Measurements from ENCODE around the gene DLG2. TPM values are rescaled to one million over a fixed set of nuclear protein-coding genes. Genes with fewer than 3 reads are reported as not detected.

DLG2 gene
- total RNA-seq, 4 donors from 2014 or later, result 37.9 to 71.5 (median 44.9) TPM

DNA sequence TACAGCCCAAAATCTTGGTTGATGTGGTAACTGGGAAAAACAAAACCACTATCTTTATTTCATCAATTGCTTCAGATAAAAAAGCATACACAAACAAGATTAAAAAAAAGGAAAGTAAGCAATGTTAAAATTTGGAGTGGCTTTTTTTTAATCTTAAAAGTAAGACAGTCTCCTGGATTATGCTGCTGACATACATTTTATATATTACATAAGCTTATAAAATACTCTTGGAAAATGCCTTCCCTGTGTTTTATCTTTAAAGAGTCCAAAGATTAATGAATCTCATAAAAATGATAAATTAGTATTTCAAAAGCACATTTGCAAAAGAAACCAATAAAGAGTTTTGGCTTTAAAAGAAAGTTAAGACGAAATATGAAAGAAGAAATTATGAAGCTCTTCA lies 132.7 kb downstream of the DLG2 start:
- whole genome bisulfite sequencing, result 0% methylated on average over 1 of the region's 1 CpG

DNA sequence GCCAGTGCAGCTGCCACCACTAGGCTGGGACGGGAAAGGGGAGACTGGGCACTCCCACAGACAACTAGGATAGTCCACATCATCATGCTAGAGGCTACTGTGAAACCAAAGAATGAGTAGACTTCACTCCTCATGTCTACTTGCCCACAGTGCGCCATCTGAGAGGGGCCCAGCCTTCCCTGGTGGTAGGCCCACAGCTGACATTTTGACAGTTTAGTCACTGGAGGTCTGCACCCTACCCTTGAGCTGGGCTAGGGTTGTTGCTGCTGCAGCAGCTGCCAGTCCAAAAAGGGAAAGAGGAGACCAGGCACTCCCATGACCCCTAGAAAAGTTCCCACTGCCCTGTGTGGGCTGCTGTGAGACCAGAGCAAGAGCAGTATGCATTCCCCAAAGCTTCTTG lies 141.2 kb downstream of the DLG2 start:
- H3K4me3 ChIP-seq, result no peak overlapping the region
- peak in 1 of 2 donors; percentile 60 for DNase-seq (ENCODE audit: low spot score in 2 of 2)
- 100% methylated on average over 2 of the region's 2 CpGs for WGBS
- no peaks in the 10 kb centered on the region for H3K27me3 ChIP-seq
- peaks cover 23% of the 10 kb centered on the region for H3K9me3 ChIP-seq
- H3K27ac ChIP-seq, result no peak overlapping the region
- no peaks in the 10 kb centered on the region for H3K36me3 ChIP-seq
- no peaks in the 10 kb centered on the region for H3K4me1 ChIP-seq
- no peak for TF ChIP-seq POLR2AphosphoS5 (IDR thresholded peaks at IDR 0.05)
- TF ChIP-seq, protein P1, sequence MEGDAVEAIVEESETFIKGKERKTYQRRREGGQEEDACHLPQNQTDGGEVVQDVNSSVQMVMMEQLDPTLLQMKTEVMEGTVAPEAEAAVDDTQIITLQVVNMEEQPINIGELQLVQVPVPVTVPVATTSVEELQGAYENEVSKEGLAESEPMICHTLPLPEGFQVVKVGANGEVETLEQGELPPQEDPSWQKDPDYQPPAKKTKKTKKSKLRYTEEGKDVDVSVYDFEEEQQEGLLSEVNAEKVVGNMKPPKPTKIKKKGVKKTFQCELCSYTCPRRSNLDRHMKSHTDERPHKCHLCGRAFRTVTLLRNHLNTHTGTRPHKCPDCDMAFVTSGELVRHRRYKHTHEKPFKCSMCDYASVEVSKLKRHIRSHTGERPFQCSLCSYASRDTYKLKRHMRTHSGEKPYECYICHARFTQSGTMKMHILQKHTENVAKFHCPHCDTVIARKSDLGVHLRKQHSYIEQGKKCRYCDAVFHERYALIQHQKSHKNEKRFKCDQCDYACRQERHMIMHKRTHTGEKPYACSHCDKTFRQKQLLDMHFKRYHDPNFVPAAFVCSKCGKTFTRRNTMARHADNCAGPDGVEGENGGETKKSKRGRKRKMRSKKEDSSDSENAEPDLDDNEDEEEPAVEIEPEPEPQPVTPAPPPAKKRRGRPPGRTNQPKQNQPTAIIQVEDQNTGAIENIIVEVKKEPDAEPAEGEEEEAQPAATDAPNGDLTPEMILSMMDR (IDR thresholded peaks at IDR 0.05), result no peak
- no peak for TF ChIP-seq POLR2A (IDR thresholded peaks at IDR 0.05)
- no peak for TF ChIP-seq EP300 (IDR thresholded peaks at IDR 0.05)

More for the DNA sequence above, 132.7 kb downstream of the DLG2 start:
- no peaks in the 10 kb centered on the region for H3K36me3 ChIP-seq
- H3K9me3 ChIP-seq, result no peaks in the 10 kb centered on the region
- H3K4me1 ChIP-seq, result no peaks in the 10 kb centered on the region
- no peaks in the 10 kb centered on the region for H3K27me3 ChIP-seq
- TF ChIP-seq POLR2AphosphoS5 (IDR thresholded peaks at IDR 0.05), result no peak
- no peak overlapping the region for H3K4me3 ChIP-seq
- no peak for DNase-seq (ENCODE audit: low spot score in 2 of 2)
- no peak overlapping the region for H3K27ac ChIP-seq

DNA sequence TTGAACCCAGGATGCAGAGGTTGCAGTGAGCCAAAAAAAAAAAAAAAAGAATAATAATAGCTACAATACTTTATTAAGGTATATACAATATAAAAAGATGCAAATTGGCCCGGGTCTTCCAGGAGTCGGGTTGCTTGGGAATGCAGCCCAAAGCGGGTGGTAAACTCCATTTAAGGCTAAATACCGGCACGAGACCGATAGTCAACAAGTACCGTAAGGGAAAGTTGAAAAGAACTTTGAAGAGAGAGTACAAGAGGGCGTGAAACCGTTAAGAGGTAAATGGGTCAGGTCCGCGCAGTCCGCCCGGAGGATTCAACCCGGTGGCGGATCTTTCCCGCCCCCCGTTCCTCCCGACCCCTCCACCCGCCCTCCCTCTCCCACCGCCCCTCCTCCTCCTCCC lies 143.3 kb downstream of the DLG2 start:
- Histone ChIP-seq H3K27ac (no peak overlapping the region), H3K36me3 (no peaks in the 10 kb centered on the region), H3K9me3 (peaks cover 19% of the 10 kb centered on the region), H3K4me3 (no peak overlapping the region), H3K27me3 (no peaks in the 10 kb centered on the region), H3K4me1 (no peaks in the 10 kb centered on the region)
- DNase-seq (ENCODE audit: low spot score in 2 of 2), result no peak
- WGBS, result 97% methylated on average over 20 of the region's 20 CpGs
- TF ChIP-seq EP300 (IDR thresholded peaks at IDR 0.05) (no peak), POLR2A (IDR thresholded peaks at IDR 0.05) (no peak), POLR2AphosphoS5 (IDR thresholded peaks at IDR 0.05) (no peak)
- TF ChIP-seq, protein P1 (IDR thresholded peaks at IDR 0.05), result no peak

DNA sequence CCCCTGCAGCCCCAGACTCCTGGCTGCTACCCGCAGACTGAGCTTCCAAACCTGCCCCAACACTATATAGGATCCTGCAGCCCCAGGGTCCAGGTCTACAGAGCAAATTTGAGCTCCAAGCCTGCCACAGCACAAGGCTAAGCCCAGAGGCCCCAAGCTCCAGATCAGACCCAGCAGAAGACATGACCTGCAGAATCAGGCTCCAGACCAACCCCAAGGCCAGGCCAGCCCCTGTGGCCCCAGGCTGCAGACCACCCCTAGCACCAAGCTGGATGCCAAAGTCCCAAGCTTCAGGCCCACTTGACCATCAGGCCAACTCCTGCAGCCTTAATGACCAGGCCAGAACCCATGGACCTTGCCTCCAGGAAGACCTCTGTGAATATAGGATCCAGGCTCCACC lies 145.3 kb downstream of the DLG2 start:
- Histone ChIP-seq H3K27me3 (no peaks in the 10 kb centered on the region), H3K9me3 (peaks cover 20% of the 10 kb centered on the region), H3K36me3 (no peaks in the 10 kb centered on the region), H3K4me1 (no peaks in the 10 kb centered on the region), H3K4me3 (no peak overlapping the region), H3K27ac (no peak overlapping the region)
- 100% methylated on average over 1 of the region's 1 CpG for WGBS
- TF ChIP-seq EP300 (IDR thresholded peaks at IDR 0.05) (no peak), POLR2AphosphoS5 (IDR thresholded peaks at IDR 0.05) (no peak), POLR2A (IDR thresholded peaks at IDR 0.05) (no peak)
- TF ChIP-seq, protein P1 (IDR thresholded peaks at IDR 0.05), result no peak
- no peak for DNase-seq (ENCODE audit: low spot score in 2 of 2)

DNA sequence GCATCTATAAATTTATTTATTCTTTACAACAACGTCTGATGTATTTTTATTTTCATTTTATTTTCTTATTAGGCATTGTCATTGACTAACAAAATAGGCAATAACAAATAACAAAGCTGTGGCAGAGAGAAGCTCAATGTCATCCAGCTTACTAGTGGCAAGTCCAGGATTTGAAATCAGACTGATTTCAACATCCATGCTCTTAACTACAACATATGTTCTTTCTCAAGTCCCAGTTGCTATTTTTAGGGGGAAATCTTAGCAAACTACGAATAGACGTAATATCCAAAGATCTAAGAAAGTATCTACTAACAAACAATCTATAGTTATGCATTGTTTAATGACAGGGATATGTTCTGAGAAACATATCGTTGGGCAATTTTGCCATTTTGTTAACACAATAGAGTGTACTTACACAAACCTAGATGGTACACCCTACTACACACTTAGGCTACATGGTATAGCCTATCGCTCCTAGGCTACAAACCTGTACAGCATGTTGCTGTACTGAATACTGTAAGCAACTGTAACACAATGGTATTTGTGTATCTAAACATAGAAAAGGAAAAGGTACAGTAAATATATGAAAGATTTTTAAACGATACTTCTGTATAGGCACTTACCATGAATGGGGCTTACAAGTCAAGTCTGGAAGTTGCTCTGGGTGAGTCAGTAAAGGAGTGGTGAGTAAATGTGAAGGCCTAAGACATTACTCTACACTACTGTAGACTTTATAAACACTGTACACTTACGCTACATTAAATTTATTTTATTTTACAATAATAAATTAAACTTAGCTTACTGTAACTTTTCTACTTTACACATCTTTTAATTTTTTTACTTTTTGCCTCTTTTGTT lies 151.3 kb downstream of the DLG2 start:
- Histone ChIP-seq H3K9me3 (peaks cover 8% of the 10 kb centered on the region), H3K27me3 (no peaks in the 10 kb centered on the region), H3K4me3 (no peak overlapping the region), H3K36me3 (no peaks in the 10 kb centered on the region), H3K4me1 (no peaks in the 10 kb centered on the region), H3K27ac (no peak overlapping the region)
- WGBS, result 87% methylated on average over 7 of the region's 7 CpGs
- TF ChIP-seq EP300 (IDR thresholded peaks at IDR 0.05) (no peak), POLR2AphosphoS5 (IDR thresholded peaks at IDR 0.05) (no peak), POLR2A (IDR thresholded peaks at IDR 0.05) (no peak)
- TF ChIP-seq, protein P1 (IDR thresholded peaks at IDR 0.05), result no peak
- DNase-seq (ENCODE audit: low spot score in 2 of 2), result no peak

All from suprapubic skin (tissue), 4 donors.